Bronchial epithelial cell (primary cell): ENCODE results near the gene BBS12. TPM values are rescaled to one million over a fixed set of nuclear protein-coding genes. Genes with fewer than 3 reads are reported as not detected.

ENCODE experiments used
- DNase-seq: peaks from one replicate; pipeline ENCODE4 v3.0.0-alpha.2; 2010; ENCODE audit warnings: low read depth
- FAIRE-seq: peaks from 2 replicates; lab custom pipeline; 2011; peaks lifted over from hg19 to GRCh38; lab: Jason Lieb, UNC
- H3K27me3 ChIP-seq: 2 replicates; pipeline ENCODE4 v1.5.1; 2011; ENCODE audit warnings: low read length; ENCODE audit not compliant: control insufficient read depth, insufficient read depth
- H3K36me3 ChIP-seq: 2 replicates; pipeline ENCODE4 v1.5.1; 2011; ENCODE audit warnings: low read length; ENCODE audit not compliant: control insufficient read depth, insufficient read depth
- H3K4me3 ChIP-seq: 2 replicates; pipeline ENCODE4 v1.5.1; 2011; ENCODE audit warnings: mild to moderate bottlenecking, low read depth, low read length, control low read depth
- total RNA-seq: library from RNA; depleted of rRNA; stranded (reverse); fragments of >200 nt; gene quantifications from 2 replicates; pipeline ENCODE4 v1.2.1, GENCODE V29; 2014
- TF ChIP-seq, protein P1 (sequence below): IDR thresholded peaks from 2 replicates; pipeline ENCODE4 v1.5.1; 2011; ENCODE audit warnings: mild to moderate bottlenecking, moderate library complexity, low read length, control low read depth, inconsistent platforms; ENCODE audit not compliant: insufficient read depth, severe bottlenecking

BBS12 gene
- total RNA-seq, 1 donor from 2014 or later: 4.5 TPM

DNA sequence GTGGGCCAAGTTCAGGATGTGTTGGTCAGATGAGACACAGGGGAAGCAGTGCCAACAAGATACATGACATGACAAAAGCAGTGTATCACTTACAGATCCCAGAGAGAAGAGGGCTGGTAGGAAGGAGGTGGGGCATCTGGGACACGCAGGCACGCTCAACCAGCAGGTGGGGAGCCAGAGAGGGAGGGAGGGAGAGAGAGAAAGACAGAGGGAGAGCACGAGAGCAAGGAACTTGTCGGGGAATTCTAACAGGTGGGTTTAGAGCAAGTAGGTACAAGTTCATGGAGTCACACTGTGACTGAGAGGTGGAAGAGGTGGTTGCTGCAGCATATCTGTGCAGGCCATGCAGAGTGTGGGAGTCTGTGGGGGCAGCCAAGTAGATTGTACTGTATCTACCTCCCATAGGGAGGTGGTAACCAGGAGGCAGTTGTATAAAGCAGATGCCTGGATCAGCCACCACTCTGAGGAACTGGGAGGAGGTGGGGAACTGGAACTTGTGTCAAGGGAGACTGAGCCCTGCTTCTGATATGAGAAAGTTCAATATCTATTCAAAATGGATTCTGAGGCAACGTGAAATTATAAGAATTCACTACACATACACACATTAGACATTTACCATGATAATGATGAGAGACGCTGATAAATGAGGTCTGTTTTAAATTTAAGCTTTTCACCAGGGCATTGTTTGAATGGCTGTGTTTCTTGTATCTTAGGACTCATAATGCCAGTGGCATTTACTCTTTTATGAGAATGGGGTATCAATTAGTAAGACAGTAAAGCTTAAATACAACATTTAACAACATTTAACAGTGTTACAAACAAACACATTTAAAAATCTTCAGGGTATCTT is 43.7 kb downstream of the BBS12 start:
- Histone ChIP-seq H3K4me3 (no peak overlapping the region), H3K27me3 (no peaks in the 10 kb centered on the region), H3K36me3 (no peaks in the 10 kb centered on the region)
- no peak for FAIRE-seq
- DNase-seq: peak; percentile 66
- TF ChIP-seq, protein P1, sequence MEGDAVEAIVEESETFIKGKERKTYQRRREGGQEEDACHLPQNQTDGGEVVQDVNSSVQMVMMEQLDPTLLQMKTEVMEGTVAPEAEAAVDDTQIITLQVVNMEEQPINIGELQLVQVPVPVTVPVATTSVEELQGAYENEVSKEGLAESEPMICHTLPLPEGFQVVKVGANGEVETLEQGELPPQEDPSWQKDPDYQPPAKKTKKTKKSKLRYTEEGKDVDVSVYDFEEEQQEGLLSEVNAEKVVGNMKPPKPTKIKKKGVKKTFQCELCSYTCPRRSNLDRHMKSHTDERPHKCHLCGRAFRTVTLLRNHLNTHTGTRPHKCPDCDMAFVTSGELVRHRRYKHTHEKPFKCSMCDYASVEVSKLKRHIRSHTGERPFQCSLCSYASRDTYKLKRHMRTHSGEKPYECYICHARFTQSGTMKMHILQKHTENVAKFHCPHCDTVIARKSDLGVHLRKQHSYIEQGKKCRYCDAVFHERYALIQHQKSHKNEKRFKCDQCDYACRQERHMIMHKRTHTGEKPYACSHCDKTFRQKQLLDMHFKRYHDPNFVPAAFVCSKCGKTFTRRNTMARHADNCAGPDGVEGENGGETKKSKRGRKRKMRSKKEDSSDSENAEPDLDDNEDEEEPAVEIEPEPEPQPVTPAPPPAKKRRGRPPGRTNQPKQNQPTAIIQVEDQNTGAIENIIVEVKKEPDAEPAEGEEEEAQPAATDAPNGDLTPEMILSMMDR: no peak

DNA sequence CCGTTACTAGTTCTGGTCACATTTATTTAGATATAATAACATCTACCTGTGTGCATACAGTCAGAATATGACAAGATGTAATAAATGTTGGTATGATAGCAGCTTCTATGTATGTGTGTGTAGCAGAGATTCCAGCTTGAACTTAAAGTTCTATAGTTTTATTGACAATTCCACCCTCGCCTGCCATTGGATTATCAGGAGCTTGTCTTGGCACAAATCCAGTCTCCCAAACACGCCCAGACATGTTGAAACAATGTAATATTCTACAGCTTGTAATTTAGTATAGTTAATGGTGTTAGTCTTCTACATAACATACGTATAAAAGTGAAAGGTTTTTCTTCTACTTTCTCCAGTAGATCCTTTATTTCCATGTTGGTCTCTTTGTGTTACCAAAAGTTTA is 44.4 kb downstream of the BBS12 start:
- TF ChIP-seq, protein P1: no peak
- FAIRE-seq: no peak
- DNase-seq: peak; percentile 80
- no peaks in the 10 kb centered on the region for H3K27me3 ChIP-seq
- H3K36me3 ChIP-seq: no peaks in the 10 kb centered on the region
- H3K4me3 ChIP-seq: no peak overlapping the region

DNA sequence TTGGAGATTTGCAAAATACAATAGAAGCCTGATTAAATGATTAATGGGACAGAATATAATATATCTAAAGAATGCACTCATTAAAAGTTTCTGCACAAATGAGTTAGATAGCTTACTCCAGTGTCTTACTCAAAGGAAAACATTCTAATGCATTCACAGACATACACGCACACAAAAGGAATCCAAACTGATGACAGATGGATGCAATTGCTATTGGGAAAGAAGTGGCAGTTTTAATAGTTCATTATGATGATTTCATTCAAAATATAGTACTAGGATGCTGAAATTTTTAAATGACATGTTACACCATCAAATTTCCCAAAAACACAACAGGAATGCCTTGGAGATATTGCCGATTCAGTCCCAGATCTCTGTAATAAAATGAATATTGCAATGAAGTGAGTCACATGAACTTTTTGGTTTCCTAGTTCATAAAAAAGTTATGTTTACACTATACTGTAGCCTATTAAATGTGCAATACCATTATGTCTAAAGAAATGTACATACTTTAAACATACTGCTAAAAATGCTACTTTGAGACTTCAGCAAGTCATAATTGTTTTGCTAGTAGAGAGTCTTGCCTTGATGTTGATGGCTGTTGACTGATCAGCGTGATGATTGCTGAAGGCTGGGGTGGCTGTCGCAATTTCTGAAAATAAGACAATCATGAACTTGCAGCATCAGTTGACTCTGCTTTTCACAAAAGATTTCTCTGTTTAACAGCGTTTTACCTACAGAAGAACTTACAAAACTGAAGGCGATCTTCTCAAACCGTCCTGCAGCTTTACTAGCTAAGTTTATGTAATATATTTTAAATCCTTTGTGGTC is 45.6 kb downstream of the BBS12 start:
- no peak for FAIRE-seq
- Histone ChIP-seq H3K36me3 (no peaks in the 10 kb centered on the region), H3K4me3 (no peak overlapping the region), H3K27me3 (no peaks in the 10 kb centered on the region)
- DNase-seq: peak; percentile 49
- TF ChIP-seq, protein P1: no peak

DNA sequence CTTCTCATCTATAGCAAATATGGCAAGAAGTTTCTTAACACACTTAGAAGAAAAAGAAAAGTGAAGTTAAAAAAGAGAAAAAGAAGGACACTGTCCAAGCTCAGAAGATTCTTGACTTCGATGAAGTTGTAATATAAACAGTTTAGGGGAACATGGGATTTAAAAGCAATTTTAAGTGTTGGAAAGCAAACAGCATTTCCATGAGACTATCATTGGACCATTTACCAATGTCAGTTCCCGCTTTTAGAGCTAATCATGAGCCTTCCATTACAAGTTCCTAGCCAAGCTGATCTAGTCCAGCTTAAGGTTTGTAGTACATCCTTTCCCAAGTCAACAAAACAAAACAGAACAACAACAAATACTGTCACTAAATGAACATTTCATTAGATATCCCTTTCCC is 49.0 kb downstream of the BBS12 start:
- TF ChIP-seq, protein P1: no peak
- FAIRE-seq: no peak

DNA sequence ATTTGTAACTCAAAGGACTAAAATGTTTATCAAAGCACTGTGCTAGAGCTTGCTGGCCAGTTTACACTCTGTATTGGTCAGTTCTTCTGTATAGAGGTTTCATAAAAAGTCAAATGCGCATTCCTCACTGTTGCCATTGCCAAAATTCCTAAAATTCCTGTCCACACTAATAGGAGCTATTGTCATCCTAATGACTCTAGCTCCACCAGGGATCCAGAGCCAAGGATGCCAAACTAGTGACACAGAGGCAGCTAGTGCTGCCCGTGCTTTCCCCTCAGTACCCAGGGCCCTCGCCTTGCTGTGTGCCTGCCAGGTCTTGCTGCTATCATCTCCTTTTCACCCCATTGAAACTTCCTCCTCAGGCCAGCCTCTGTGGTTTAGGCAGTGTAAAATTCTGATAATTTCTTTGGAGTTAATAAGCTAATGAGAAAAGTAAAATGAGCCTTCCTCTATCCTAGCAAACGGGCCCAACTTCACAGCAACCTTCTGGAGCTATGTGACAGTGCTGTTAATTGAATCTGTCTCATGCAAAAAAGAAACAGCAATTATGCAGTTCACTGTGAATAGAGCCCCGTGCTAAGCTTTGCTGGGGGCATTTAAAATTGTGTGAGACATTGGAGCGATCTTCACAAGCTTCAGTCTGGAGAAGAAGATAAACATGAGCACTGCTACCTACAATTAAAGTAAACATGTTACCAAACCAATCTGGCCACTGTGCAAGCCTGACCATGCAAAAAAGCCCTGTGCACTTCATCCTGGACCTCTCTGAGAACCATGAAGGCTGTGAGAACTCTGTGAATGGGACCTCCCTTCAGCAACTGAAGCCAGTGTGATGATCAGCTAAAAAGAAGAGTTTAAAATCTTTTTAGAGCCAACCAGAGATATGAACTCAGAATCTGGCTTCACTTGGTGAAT is 51.1 kb downstream of the BBS12 start:
- no peak for FAIRE-seq
- H3K4me3 ChIP-seq: no peak overlapping the region
- DNase-seq: peak; percentile 85

More for the DNA sequence above, 49.0 kb downstream of the BBS12 start:
- H3K4me3 ChIP-seq: no peak overlapping the region
- H3K27me3 ChIP-seq: no peaks in the 10 kb centered on the region
- no peak for DNase-seq
- H3K36me3 ChIP-seq: no peaks in the 10 kb centered on the region

More for the DNA sequence above, 51.1 kb downstream of the BBS12 start:
- Histone ChIP-seq H3K27me3 (no peaks in the 10 kb centered on the region), H3K36me3 (no peaks in the 10 kb centered on the region)
- TF ChIP-seq, protein P1: no peak
